Stimulated activated CD8-positive, alpha-beta memory T cell treated with anti-CD3 and anti-CD28 coated beads, Interleukin-4, amount 100 ng/mL, for 24 hours (primary cell): ENCODE measurements around the gene COBLL1.
A peak's percentile ranks its signal among the peaks of the same experiment; 100 is the strongest.
"Not testable (repeated sequence)": the region's sequence is repeated elsewhere in the genome, so short reads cannot be mapped to it uniquely, and the experiment has no call there.

Experiments used
- DNase-seq: peaks from one replicate; pipeline ENCODE4 v3.0.0-alpha.2; 2020; ENCODE audit warnings: low read depth

Gene COBLL1

GRCh38 chr2:164859906-164860693 is 18.5 kb upstream of the COBLL1 start:
- DNase-seq: not testable (repeated sequence)

DNA sequence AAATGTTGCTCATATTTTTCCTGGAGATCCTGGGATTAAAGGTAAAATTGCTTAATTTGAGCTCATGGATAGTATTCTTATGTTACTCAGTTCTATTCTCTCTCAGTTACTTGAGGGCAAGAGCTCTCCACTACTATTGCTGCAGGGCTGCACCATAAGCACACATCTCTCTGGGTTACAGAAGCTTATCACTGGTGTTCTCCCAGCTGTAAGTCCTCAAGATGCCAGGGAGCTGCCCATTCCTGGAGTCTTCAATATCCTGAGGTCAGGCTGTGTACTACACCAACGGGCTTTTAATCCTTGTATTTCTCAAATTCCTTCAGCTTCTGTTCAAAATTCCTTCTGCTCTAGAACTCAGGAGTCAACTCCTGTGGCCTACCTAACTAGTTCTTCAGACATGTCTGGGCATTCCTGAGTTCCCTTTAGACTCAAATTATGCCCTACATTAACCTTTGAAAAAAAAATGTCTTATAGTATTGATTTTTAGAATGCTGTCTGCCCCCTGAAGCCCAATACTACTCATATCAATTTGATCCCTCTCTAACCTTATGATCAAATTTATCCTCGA is 17.7 kb upstream of the COBLL1 start:
- no peak for DNase-seq

- no peak for DNase-seq
Observed at GRCh38 chr2:164852086-164852485, 10.5 kb upstream of the COBLL1 start.

GRCh38 chr2:164850235-164850634 is 8.6 kb upstream of the COBLL1 start:
- no peak for DNase-seq

GRCh38 chr2:164849506-164849905 is 7.9 kb upstream of the COBLL1 start:
- DNase-seq: no peak

GRCh38 chr2:164847981-164848741 is 6.5 kb upstream of the COBLL1 start:
- no peak for DNase-seq

- DNase-seq: no peak
Observed at GRCh38 chr2:164847291-164847690, 5.7 kb upstream of the COBLL1 start.

- no peak for DNase-seq
Observed at GRCh38 chr2:164846276-164846675, 4.7 kb upstream of the COBLL1 start.

DNA sequence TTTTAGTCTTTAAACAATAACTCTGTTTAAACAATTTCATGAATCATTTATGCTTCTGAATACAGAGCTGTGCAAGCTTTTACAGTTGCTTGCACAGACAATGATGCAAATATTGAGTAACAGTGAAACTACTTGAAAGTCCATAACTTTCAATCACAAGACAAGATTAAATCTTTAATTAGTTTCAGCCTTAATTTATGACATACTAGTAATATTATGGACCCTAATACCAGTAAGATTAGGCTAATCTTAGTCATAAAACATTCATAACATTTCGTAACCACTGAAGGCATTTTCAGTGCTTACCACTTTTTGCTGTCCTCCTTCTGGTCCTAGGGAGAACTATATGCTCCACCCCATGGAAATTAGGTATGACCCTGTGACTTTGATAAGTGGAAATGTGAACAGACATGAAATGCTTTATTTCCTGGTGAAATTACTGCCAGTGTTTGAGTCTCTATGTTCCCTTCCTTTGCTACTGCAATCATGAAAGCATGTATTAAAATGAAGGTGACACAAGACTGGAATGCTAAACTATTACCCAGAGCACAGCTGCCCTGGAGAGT is 1.8 kb upstream of the COBLL1 start:
- DNase-seq: no peak

DNA sequence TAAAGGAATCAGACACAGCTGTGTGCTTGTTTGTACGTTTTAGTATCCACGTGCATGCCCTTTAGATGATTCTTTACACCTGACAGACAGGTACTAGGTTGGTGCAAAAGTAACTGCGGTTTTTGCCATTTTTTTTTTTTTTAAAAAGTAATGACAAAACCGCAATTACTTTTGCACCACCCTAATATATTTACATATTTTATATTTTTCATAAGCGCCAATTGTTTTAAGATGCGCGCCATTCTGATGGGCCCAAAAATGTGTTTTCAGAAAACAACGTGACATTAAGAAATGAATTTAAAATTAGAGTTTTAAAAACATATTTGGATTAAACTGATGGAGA is 972 bp upstream of the COBLL1 start:
- DNase-seq: no peak

DNA sequence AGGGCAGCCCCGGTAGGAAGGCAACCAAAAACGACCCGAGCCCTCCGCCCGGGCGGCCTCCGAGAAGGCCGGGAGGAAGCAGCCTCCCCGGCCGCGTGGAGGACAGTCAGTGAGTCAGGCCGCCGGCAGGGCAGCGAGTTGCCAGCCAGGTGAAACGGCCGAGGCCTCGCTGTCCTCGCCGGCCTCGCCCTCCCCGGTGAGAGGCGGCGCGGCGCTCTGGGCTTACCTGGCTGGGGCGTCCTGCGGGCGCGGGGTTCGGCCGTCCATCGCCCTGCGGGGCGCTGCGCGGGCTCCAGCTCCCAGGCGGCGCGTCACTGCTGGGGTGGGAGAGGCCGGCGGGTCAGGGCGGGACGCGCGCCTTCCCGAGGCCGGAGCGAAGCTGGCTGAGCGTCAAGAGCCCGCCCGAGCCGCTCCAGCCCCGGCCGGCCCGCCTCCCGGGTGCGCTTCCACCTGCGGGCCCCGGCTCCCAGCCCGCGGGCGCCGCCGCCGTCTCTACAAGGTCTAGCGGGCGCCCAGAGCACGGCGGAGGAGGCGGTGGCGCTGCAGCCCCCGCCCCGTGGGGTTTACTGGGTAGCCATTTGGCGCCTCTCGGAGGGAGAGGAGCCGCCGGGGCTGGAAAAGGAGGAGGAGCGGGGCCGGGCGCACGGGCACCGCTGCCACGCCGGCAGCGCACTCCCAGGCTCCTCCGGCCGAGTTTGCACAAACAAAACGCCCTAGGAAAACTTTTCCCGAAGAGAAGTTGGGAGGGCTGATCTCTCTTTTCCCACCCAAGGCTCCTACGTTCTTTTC is 499 bp downstream of the COBLL1 start:
- DNase-seq: peak; percentile 22

GRCh38 chr2:164840458-164840929 is 1.1 kb downstream of the COBLL1 start:
- no peak for DNase-seq

DNA sequence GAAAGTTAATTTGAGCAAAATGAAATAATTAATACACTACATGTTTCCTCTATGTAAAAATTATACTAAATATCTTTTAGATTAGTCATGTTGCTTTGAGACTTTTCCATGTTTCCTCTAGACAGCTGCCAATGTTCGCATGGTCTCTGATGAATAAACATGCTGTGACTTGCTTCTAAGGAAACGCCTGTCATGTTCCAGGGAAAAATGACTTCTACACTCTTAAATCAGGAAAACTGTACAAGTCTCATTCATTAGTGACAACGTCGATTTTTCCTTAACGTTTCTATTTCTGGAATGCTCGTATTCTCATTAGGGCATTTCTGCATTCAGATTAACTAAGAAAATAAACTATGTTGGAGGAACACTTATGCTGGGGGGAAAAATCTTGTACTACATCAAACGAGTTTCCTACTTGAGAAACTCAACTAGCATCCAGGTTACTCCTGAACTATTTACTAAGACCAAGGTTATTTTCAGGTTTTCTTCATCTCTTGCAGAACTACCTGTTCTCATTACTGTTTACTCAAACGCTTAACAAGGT is 1.6 kb downstream of the COBLL1 start:
- no peak for DNase-seq

- no peak for DNase-seq
Observed at GRCh38 chr2:164837807-164838206, 3.8 kb downstream of the COBLL1 start.

DNA sequence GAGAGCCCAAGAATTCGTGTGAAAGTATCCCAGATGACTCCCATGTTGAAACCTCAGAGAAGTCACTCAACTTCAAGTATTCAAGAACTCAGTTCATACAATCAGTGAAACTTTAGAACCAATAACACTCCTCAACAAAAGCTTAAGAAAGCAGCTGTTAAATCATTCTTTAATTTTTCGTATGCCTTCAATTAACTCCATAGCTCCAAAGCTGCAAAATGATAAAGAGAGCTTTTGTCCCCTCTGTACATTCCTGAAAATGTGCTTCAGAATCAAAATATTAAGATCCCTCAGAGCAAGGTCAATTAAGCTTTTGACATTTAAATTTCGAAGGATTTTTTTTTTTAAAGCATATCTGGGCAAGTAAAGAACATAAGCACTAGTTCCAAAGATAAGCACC is 4.7 kb downstream of the COBLL1 start:
- DNase-seq: no peak

- no peak for DNase-seq
Observed at GRCh38 chr2:164835302-164835701, 6.3 kb downstream of the COBLL1 start.

- DNase-seq: no peak
Observed at GRCh38 chr2:164831887-164832286, 9.7 kb downstream of the COBLL1 start.

DNA sequence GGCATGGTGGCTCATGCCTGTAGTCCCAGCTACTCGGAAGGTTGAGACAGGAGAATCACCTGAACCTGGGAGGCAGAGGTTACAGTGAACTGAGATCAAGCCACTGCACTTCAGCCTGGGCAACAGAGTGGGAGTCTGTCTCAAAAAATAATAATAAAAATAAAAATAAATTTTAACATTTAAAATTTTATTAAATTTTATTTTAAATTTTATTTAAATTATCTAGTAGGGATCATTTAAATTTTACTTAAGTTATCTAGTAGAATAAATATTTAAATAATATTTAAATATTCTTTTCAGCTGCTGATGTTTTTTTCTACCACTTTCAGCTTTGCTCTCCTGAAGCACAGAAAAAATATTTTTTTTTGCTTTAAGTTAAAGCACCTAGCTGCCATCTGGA is 10.4 kb downstream of the COBLL1 start:
- no peak for DNase-seq

DNA sequence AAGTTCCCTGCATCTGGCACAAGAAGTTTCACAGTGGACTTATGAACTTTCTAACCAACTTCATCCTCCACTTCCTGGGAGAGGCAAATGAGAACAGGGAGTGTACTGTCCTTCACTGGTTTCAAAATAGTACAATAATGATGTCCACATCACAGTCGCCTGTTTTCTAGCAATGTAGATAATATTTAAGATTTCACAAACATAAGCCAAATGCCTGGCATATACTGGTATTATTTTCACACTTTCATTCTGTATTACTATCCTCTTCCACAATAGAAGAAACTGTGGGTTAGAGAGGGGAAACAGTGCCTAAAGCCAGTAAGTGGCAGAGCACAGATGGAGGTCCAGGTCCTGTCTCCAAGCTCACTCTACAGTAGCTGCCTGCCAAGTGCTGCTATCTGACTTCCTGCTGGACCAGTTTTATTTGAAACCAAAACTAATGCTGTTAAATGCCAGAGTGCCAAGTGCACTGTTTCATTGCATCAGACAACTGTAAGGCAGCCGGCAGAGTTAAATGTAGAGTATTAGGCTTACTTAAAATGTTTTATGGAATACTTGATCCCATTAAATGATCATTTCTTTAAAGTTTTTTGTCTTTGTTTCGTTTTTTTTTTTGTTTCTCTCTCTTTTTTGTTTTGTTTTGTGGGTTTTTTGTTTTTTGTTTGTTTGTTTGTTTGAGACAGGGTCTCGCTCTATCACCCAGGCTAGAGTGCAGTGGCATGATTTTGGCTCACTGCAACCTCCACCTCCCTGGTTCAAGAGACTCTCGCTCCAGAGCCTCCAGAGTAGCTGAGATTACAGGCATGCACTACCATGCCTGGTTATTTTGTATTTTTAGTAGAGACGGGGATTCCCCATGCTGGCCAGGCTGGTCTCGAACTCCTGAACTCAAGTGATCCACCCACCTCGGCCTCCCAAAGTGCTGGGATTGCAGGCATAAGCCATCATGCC is 15.1 kb downstream of the COBLL1 start:
- no peak for DNase-seq

DNA sequence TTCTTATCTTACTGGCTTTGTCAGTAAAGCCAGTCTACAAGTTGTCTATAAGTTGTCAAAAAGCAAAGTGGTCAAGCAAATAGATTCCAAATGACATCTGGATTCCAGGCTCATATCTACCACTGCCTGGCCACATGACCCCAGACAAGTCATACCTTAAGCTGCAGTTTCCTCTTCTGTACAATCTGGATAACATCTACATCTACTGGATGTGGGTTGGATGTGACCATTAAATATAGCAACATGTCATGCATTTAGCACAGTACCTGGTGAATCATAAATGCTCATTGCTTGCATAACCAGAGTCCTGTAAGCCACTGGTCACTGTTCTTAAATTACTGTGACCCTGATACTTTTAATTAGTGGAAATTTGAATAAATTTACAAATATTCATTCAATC is 16.8 kb downstream of the COBLL1 start:
- DNase-seq: no peak

DNA sequence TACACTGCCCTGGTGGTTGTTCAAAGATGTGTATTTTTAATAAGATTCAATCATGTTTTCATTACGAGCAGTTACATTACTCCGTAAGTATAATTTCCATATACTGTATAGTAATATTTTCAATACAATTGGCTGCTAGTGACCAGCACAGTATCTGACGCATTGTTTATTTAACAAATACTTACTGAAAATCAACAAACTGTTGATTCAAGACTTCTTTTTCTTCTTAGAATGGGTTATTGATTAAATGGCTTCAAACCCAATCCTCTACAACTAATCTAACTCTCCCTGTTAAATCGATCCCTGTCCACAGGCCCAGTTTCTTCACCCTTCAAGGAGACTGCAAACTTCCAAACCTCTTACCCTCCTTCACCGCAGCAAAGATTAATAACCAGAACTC is 18.5 kb downstream of the COBLL1 start:
- DNase-seq: no peak
